Activated CD8-positive, alpha-beta T cell treated with anti-CD3 and anti-CD28 coated beads for 36 hours (primary cell): ENCODE results near the gene ZNF317. TPM values are rescaled to one million over a fixed set of nuclear protein-coding genes. Genes with fewer than 3 reads are reported as not detected.

ENCODE experiments used
- ATAC-seq: fragments of 200-7000 bp; cut with Tn5 transposase; one replicate; pipeline ENCODE4 v1.10.0; 2021; ENCODE audit warnings: mild to moderate bottlenecking, moderate library complexity
- CTCF ChIA-PET: fragments of 350-600 bp; sonication (Branson Sonifier 250); formaldehyde crosslinking; loops from one replicate; lab custom pipeline; 2021; ENCODE audit warnings: antibody characterized with exemption; lab: Charles Lee
- POLR2A ChIA-PET: fragments of 350-600 bp; sonication (Branson Sonifier 250); formaldehyde crosslinking; loops from one replicate; lab custom pipeline; 2021; ENCODE audit warnings: antibody characterized with exemption; lab: Charles Lee
- DNase-seq: peaks from one replicate; pipeline ENCODE4 v3.0.0-alpha.2; 2020
- H3K27ac Mint-ChIP-seq: one replicate; pipeline ENCODE4 v1.8.0; 2021; ENCODE audit warnings: mild to moderate bottlenecking, mixed read lengths
- H3K27me3 Mint-ChIP-seq: one replicate; pipeline ENCODE4 v1.8.0; 2021; ENCODE audit warnings: mixed read lengths
- H3K36me3 Mint-ChIP-seq: one replicate; pipeline ENCODE4 v1.8.0; 2021; ENCODE audit warnings: low read depth, mixed read lengths
- H3K4me1 Mint-ChIP-seq: one replicate; pipeline ENCODE4 v1.8.0; 2021; ENCODE audit warnings: low read depth, mixed read lengths
- H3K4me3 Mint-ChIP-seq: one replicate; pipeline ENCODE4 v1.8.0; 2021; ENCODE audit warnings: mild to moderate bottlenecking, moderate library complexity, mixed read lengths
- H3K9me3 Mint-ChIP-seq: one replicate; pipeline ENCODE4 v1.8.0; 2021; ENCODE audit warnings: mixed read lengths
- intact Hi-C: fragments of 100-400 bp; cut with micrococcal nuclease; formaldehyde crosslinking; loops from one replicate; pipeline ENCODE4 v1.10.0; 2022
- total RNA-seq, 2 experiments: library from RNA; stranded (reverse); gene quantifications; one replicate each; pipeline ENCODE4 v1.2.3, GENCODE V29; 2021
- TF ChIP-seq, protein P1 (sequence below): fragments of 200-600 bp; IDR thresholded peaks from one replicate; pipeline ENCODE4 v1.8.0; 2022; ENCODE audit warnings: antibody characterized with exemption, mild to moderate bottlenecking

Gene ZNF317
- total RNA-seq, 2 experiments from 2014 or later, result 41.4 to 41.7 TPM

DNA sequence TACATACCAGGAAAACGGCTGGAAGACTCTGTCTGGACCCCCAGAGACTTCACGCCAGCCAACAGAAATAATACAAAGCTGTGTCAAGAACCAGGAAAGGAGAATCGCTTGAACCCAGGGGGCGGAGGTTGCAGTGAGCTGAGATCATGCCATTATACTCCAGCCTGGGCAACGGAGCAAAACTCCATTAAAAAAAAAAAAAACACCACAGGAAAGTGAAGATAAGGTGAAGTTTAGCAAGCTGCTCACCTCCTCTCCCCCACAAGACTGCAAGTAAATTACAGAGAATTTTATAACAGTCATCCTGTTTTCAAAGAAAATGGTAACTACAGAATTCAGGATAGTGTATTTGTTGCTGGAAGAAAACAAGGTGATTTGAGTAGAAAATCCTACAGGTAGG lies 23.6 kb upstream of the ZNF317 start:
- Mint-ChIP-seq H3K36me3 (no peaks in the 10 kb centered on the region), H3K4me1 (no peaks in the 10 kb centered on the region), H3K4me3 (no peak overlapping the region), H3K9me3 (no peaks in the 10 kb centered on the region), H3K27ac (no peak overlapping the region), H3K27me3 (peaks cover 22% of the 10 kb centered on the region)
- ATAC-seq, result no peak
- ChIA-PET POLR2A (no interaction called here), CTCF (no interaction called here)
- intact Hi-C loops, result no loop called here
- TF ChIP-seq, protein P1, sequence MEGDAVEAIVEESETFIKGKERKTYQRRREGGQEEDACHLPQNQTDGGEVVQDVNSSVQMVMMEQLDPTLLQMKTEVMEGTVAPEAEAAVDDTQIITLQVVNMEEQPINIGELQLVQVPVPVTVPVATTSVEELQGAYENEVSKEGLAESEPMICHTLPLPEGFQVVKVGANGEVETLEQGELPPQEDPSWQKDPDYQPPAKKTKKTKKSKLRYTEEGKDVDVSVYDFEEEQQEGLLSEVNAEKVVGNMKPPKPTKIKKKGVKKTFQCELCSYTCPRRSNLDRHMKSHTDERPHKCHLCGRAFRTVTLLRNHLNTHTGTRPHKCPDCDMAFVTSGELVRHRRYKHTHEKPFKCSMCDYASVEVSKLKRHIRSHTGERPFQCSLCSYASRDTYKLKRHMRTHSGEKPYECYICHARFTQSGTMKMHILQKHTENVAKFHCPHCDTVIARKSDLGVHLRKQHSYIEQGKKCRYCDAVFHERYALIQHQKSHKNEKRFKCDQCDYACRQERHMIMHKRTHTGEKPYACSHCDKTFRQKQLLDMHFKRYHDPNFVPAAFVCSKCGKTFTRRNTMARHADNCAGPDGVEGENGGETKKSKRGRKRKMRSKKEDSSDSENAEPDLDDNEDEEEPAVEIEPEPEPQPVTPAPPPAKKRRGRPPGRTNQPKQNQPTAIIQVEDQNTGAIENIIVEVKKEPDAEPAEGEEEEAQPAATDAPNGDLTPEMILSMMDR, result no peak
- no peak for DNase-seq

DNA sequence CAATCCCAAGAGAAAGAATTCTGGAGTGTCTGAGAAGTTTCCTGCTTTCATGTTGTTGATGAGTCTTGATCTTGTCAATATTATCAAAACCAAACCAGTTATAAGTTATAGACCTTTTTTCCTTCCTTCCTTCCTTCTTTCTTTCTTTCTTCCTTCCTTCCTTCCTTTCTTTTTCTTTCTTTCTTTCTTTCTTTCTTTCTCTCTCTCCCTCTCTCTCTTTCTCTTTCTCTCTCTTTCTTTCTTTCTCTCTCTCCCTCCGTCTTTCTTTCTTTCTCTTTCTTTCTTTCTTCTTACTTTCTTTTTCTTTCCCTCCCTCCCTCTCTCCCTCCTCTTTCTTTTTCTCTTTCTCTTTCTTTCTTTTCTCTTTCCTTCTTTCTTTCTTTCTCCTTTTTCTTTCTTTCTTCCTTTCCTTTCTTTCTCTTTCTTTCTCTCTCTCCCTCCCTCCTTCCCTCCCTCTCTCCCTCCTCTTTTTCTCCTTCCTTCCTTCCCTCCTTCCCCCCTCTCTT lies 13.2 kb upstream of the ZNF317 start, which contains the start of gene OR7G3:
Gene OR7G3, minus strand, starts transcription at position 51 of the 506 bp plus-strand sequence. Its CDS starts 0 bp downstream, at position 51.
- peaks cover 19% of the 10 kb centered on the region for H3K27me3 Mint-ChIP-seq
- no peak within 1 kb of the TSS for H3K27ac Mint-ChIP-seq
- no peak within 1 kb of the TSS for H3K4me3 Mint-ChIP-seq
- TF ChIP-seq, protein P1, result no peak
- ATAC-seq, result no peak
- H3K9me3 Mint-ChIP-seq, result no peaks in the 10 kb centered on the region
- no peak for DNase-seq
- POLR2A ChIA-PET, result no interaction called here
- intact Hi-C loops, result no loop called here
- CTCF ChIA-PET, result interaction anchor here (0.8 kb wide), 1 partner anchor 338 kb away, joined by 4 read pairs; no protein-coding TSS in a partner anchor
- H3K36me3 Mint-ChIP-seq, result no peaks in the 10 kb centered on the region
- H3K4me1 Mint-ChIP-seq, result peaks cover 6% of the 10 kb centered on the region

DNA sequence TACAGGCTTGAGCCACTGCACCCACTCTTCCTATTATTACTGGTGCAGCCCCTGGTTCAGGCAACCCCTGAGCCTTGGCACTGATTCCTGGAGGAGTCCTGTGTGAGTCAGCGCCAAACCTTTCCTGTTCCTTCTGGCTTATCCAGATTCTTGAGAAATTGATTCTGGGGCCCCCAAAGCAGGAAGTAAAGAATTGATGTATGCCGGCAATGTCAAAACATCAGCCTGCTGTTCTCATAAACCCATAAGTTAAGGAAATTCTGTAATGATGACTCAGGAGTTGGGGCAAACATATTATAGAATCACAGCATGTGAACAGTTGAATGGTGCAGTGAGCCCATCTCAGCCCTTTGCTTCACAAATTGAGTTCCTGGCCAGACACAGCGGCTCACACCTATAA lies 12.0 kb upstream of the ZNF317 start:
- TF ChIP-seq, protein P1, result no peak
- H3K4me1 Mint-ChIP-seq, result peaks cover 6% of the 10 kb centered on the region
- ATAC-seq (no peak), DNase-seq (no peak)
- CTCF ChIA-PET, result no interaction called here
- no peaks in the 10 kb centered on the region for H3K9me3 Mint-ChIP-seq
- intact Hi-C loops, result no loop called here
- peaks cover 16% of the 10 kb centered on the region for H3K27me3 Mint-ChIP-seq
- H3K27ac Mint-ChIP-seq, result no peak overlapping the region
- POLR2A ChIA-PET, result no interaction called here
- no peak overlapping the region for H3K4me3 Mint-ChIP-seq
- H3K36me3 Mint-ChIP-seq, result no peaks in the 10 kb centered on the region

DNA sequence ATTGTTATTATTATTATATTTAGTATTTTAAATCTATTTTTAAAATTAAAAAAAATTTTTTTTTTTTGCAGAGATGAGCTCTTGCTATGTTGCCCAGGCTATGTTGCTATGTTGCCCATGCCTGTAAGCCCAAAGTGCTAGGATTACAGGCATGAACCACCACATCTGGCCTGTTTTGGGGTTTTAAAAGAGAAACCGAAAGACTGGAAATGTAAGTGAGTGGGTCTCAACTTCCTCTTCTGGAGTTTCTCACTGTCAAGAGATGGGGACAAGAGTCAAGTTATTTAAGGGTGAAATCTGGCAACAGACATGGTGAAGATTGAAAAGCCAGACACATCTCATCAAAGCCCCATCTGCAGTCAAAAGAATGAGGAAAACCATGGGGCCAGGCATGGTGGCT lies 9.2 kb upstream of the ZNF317 start:
- ChIA-PET CTCF (no interaction called here), POLR2A (no interaction called here)
- TF ChIP-seq, protein P1, result no peak
- intact Hi-C loops, result no loop called here
- Mint-ChIP-seq H3K4me1 (peaks cover 6% of the 10 kb centered on the region), H3K9me3 (no peaks in the 10 kb centered on the region), H3K27ac (no peak overlapping the region), H3K36me3 (no peaks in the 10 kb centered on the region), H3K4me3 (no peak overlapping the region), H3K27me3 (peaks cover 15% of the 10 kb centered on the region)
- ATAC-seq (no peak), DNase-seq (no peak)

DNA sequence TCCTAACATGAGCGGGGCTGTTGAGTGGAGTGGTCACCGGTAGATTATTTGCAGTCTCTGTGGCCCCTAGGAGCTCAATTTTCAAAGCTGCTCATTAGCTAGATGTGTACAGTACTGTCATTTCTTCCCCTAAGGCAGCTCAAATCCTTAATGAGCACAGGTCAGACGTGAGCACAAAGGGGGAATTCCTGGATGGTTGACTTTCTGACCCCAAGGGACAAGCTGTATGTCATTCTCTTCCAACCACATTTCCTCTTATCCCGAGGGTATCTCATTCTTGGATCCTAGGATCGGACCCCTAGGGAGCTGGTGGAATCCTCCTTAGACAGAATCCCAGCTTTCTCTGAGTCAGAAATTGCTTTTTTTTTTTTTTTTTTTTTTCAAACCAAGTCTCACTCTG lies 7.8 kb upstream of the ZNF317 start:
- Mint-ChIP-seq H3K4me1 (peaks cover 10% of the 10 kb centered on the region), H3K36me3 (no peaks in the 10 kb centered on the region), H3K27ac (no peak overlapping the region), H3K9me3 (no peaks in the 10 kb centered on the region), H3K27me3 (peaks cover 5% of the 10 kb centered on the region), H3K4me3 (no peak overlapping the region)
- TF ChIP-seq, protein P1, result no peak
- DNase-seq (no peak), ATAC-seq (no peak)
- intact Hi-C loops, result no loop called here
- CTCF ChIA-PET, result no interaction called here
- POLR2A ChIA-PET, result no interaction called here
